Caco-2 (cell line): ENCODE data around the gene TOM1. TPM values are rescaled to one million over a fixed set of nuclear protein-coding genes. Genes with fewer than 3 reads are reported as not detected.

ENCODE experiments used
- BruUV-seq: library from RNA; stranded (reverse); fragments of 400-500 nt; replicated peaks from 2 replicates; lab custom pipeline; 2021; lab: Mats Ljungman, UMichigan
- CTCF ChIA-PET: fragments of 300-600 bp; sonication (Branson Sonifier 250); formaldehyde crosslinking; loops from one replicate; lab custom pipeline; 2022; ENCODE audit warnings: antibody characterized with exemption; lab: Charles Lee
- POLR2A ChIA-PET: fragments of 300-600 bp; sonication (Branson Sonifier 250); formaldehyde crosslinking; loops from one replicate; lab custom pipeline; 2022; ENCODE audit warnings: antibody characterized with exemption; lab: Charles Lee
- DNase-seq, 2 experiments: peaks; one replicate each; pipeline versions ENCODE4 v3.0.0 to v3.0.0-alpha.2; 2020 to 2022
- H3K27me3 ChIP-seq: replicated peaks from 2 replicates; pipeline ENCODE4 v1.6.0; 2011; ENCODE audit warnings: low read length; ENCODE audit not compliant: control insufficient read depth, insufficient read depth
- H3K36me3 ChIP-seq: 2 replicates; pipeline ENCODE4 v1.5.1; 2011; ENCODE audit warnings: low read length; ENCODE audit not compliant: control insufficient read depth, insufficient read depth
- H3K4me1 ChIP-seq: fragments of 250-450 bp; sonication (Bioruptor Pico); 2 replicates; pipeline ENCODE4 v1.5.1; 2020; ENCODE audit warnings: mild to moderate bottlenecking
- H3K4me3 ChIP-seq: 2 replicates; pipeline ENCODE4 v1.5.1; 2011; ENCODE audit warnings: low read depth, mild to moderate bottlenecking, control low read depth, low read length
- H3K9me3 ChIP-seq: fragments of 250-450 bp; sonication (Bioruptor Pico); 2 replicates; pipeline ENCODE4 v1.5.1; 2020; ENCODE audit warnings: mild to moderate bottlenecking, moderate library complexity
- H3K27ac Mint-ChIP-seq: one replicate; pipeline ENCODE4 v1.8.0; 2022; ENCODE audit warnings: mixed read lengths; ENCODE audit not compliant: unreplicated experiment
- H3K27me3 Mint-ChIP-seq: one replicate; pipeline ENCODE4 v1.8.0; 2022; ENCODE audit warnings: mixed read lengths; ENCODE audit not compliant: insufficient read depth, unreplicated experiment
- H3K36me3 Mint-ChIP-seq: one replicate; pipeline ENCODE4 v1.8.0; 2022; ENCODE audit warnings: mild to moderate bottlenecking, mixed read lengths; ENCODE audit not compliant: insufficient read depth, unreplicated experiment
- H3K4me1 Mint-ChIP-seq: one replicate; pipeline ENCODE4 v1.8.0; 2022; ENCODE audit warnings: low read depth, mixed read lengths; ENCODE audit not compliant: unreplicated experiment
- H3K4me3 Mint-ChIP-seq: one replicate; pipeline ENCODE4 v1.8.0; 2022; ENCODE audit warnings: mild to moderate bottlenecking, moderate library complexity, mixed read lengths; ENCODE audit not compliant: unreplicated experiment
- H3K9me3 Mint-ChIP-seq: one replicate; pipeline ENCODE4 v1.8.0; 2022; ENCODE audit warnings: mixed read lengths; ENCODE audit not compliant: unreplicated experiment
- CTCF ChIP-seq, 2 experiments: fragments of 200-600 bp in 1 of 2; IDR thresholded peaks; 1 replicate in 1 of 2; 2 replicates in 1 of 2; pipeline versions ENCODE4 v1.5.1 to v1.8.0; 2011 to 2022; ENCODE audit warnings: antibody characterized with exemption in 1 of 2, control low read depth in 1 of 2, inconsistent platforms in 1 of 2, low read depth in 1 of 2, low read length in 1 of 2, mild to moderate bottlenecking in 1 of 2, moderate library complexity in 1 of 2; ENCODE audit not compliant: insufficient read depth in 1 of 2, severe bottlenecking in 1 of 2, unreplicated experiment in 1 of 2
- intact Hi-C: fragments of 100-400 bp; cut with micrococcal nuclease; formaldehyde crosslinking; loops from one replicate; pipeline ENCODE4 v1.10.0; 2022; ENCODE audit not compliant: unreplicated experiment
- total RNA-seq: library from RNA; stranded (reverse); gene quantifications from 2 replicates; pipeline ENCODE4 v1.2.3, GENCODE V29; 2022

TOM1 gene
- total RNA-seq, 1 experiment from 2014 or later: 47.4 TPM

- ChIA-PET CTCF (no interaction called here), POLR2A (no interaction called here)
- DNase-seq: no peak
Measured at GRCh38 chr22:35335468-35335867, 35.8 kb downstream of the TOM1 start.

GRCh38 chr22:35335936-35336781 is 36.5 kb downstream of the TOM1 start:
- H3K9me3 ChIP-seq: no peaks in the 10 kb centered on the region
- no peaks in the 10 kb centered on the region for H3K4me1 ChIP-seq
- no TSS peak for BruUV-seq
- no peak for TF ChIP-seq CTCF (IDR thresholded peaks at IDR 0.05; ENCODE audit: insufficient read depth in 1 of 2, low read depth in 1 of 2, low read length in 1 of 2, severe bottlenecking in 1 of 2, unreplicated experiment in 1 of 2)
- ChIA-PET CTCF (no interaction called here), POLR2A (no interaction called here)
- intact Hi-C loops: no loop called here
- no peaks in the 10 kb centered on the region for H3K27me3 Mint-ChIP-seq
- H3K36me3 Mint-ChIP-seq: peaks cover 13% of the 10 kb centered on the region
- peaks cover 2% of the 10 kb centered on the region for H3K36me3 ChIP-seq
- no peak for DNase-seq
- H3K4me3 ChIP-seq: no peak overlapping the region
- no peak overlapping the region for H3K4me3 Mint-ChIP-seq
- no peaks in the 10 kb centered on the region for H3K9me3 Mint-ChIP-seq
- H3K27me3 ChIP-seq: no peaks in the 10 kb centered on the region
- no peaks in the 10 kb centered on the region for H3K4me1 Mint-ChIP-seq
- H3K27ac Mint-ChIP-seq: no peak overlapping the region

More at GRCh38 chr22:35335468-35335867, 35.8 kb downstream of the TOM1 start:
- no peaks in the 10 kb centered on the region for H3K4me1 ChIP-seq
- Mint-ChIP-seq H3K27ac (no peak overlapping the region), H3K27me3 (no peaks in the 10 kb centered on the region), H3K9me3 (no peaks in the 10 kb centered on the region), H3K36me3 (peaks cover 15% of the 10 kb centered on the region), H3K4me1 (no peaks in the 10 kb centered on the region), H3K4me3 (no peak overlapping the region)
- no TSS peak for BruUV-seq
- intact Hi-C loops: no loop called here
- TF ChIP-seq CTCF (IDR thresholded peaks at IDR 0.05; ENCODE audit: insufficient read depth in 1 of 2, low read depth in 1 of 2, low read length in 1 of 2, severe bottlenecking in 1 of 2, unreplicated experiment in 1 of 2): no peak
- H3K36me3 ChIP-seq: peaks cover 2% of the 10 kb centered on the region
- H3K4me3 ChIP-seq: no peak overlapping the region
- no peaks in the 10 kb centered on the region for H3K27me3 ChIP-seq
- no peaks in the 10 kb centered on the region for H3K9me3 ChIP-seq

GRCh38 chr22:35337932-35338331 is 38.2 kb downstream of the TOM1 start:
- no peak for DNase-seq
- CTCF ChIA-PET: no interaction called here
- intact Hi-C loops: no loop called here
- Histone ChIP-seq H3K9me3 (no peaks in the 10 kb centered on the region), H3K4me3 (no peak overlapping the region), H3K27me3 (no peaks in the 10 kb centered on the region), H3K36me3 (peaks cover 4% of the 10 kb centered on the region), H3K4me1 (no peaks in the 10 kb centered on the region)
- H3K36me3 Mint-ChIP-seq: peaks cover 10% of the 10 kb centered on the region
- POLR2A ChIA-PET: no interaction called here
- no peak for TF ChIP-seq CTCF (IDR thresholded peaks at IDR 0.05; ENCODE audit: insufficient read depth in 1 of 2, low read depth in 1 of 2, low read length in 1 of 2, severe bottlenecking in 1 of 2, unreplicated experiment in 1 of 2)
- BruUV-seq: no TSS peak
- no peaks in the 10 kb centered on the region for H3K4me1 Mint-ChIP-seq
- H3K27me3 Mint-ChIP-seq: no peaks in the 10 kb centered on the region
- H3K4me3 Mint-ChIP-seq: no peak overlapping the region
- H3K9me3 Mint-ChIP-seq: no peaks in the 10 kb centered on the region
- no peak overlapping the region for H3K27ac Mint-ChIP-seq
